SK-N-SH treated with all-trans-retinoic acid at 6 μM for 48 hours (cell line): ENCODE data around the gene NPAS3.

Experiments
- CSDC2 ChIP-seq: fragments of 250-450 bp; sonication (Bioruptor Pico); IDR thresholded peaks from 2 replicates; pipeline ENCODE4 v1.5.0; 2020; ENCODE audit warnings: mild to moderate bottlenecking, moderate library complexity
- ESRRG ChIP-seq: fragments of 250-450 bp; sonication (Bioruptor Pico); IDR thresholded peaks from 2 replicates; pipeline ENCODE4 v1.6.1; 2021; ENCODE audit warnings: mild to moderate bottlenecking
- ISL1 ChIP-seq: fragments of 250-450 bp; sonication (Bioruptor Pico); IDR thresholded peaks from 2 replicates; pipeline ENCODE4 v2.1.2; 2022; ENCODE audit warnings: mild to moderate bottlenecking, moderate library complexity
- RARB ChIP-seq: fragments of 250-450 bp; sonication (Bioruptor Pico); IDR thresholded peaks from 2 replicates; pipeline ENCODE4 v1.8.0; 2021; ENCODE audit warnings: mild to moderate bottlenecking, moderate library complexity
- ZFP3 ChIP-seq: fragments of 250-450 bp; sonication (Bioruptor Pico); IDR thresholded peaks from 2 replicates; pipeline ENCODE4 v1.5.0; 2020; ENCODE audit warnings: mild to moderate bottlenecking, moderate library complexity
- TF ChIP-seq, protein P1 (sequence below): fragments of 250-450 bp; sonication (Bioruptor Pico); IDR thresholded peaks from 2 replicates; pipeline ENCODE4 v1.8.0; 2020; ENCODE audit warnings: mild to moderate bottlenecking, moderate library complexity, borderline replicate concordance

DNA sequence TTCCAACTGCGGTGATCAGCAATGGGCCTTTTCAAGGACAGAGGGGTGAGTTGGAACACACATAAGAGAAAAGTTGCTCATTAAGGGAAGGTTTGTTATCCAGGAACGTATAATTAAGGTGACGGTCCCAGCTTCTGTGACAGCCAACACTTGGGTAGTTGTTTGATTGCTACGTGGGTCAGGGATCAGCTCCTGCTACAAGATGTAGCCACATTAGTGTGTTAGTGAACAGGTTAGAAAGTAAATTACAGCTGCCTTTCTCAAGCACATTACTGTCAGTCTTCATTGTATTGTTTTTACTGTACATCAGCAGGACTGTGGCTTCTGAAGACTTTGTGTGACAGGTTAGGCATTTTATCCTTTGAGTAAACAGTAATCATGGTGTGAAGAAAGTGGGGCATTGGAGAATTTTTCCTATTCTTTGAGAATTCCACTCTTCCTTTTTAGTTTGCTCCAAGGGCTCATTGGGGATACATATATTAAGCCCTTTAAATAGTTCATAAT lies 781.7 kb downstream of the NPAS3 start:
- TF ChIP-seq ESRRG (CRISPR knock-in tag) (no peak), RARB (CRISPR knock-in tag) (no peak), CSDC2 (CRISPR knock-in tag) (no peak), ISL1 (no peak), ZFP3 (CRISPR knock-in tag) (no peak)
- TF ChIP-seq, protein P1, sequence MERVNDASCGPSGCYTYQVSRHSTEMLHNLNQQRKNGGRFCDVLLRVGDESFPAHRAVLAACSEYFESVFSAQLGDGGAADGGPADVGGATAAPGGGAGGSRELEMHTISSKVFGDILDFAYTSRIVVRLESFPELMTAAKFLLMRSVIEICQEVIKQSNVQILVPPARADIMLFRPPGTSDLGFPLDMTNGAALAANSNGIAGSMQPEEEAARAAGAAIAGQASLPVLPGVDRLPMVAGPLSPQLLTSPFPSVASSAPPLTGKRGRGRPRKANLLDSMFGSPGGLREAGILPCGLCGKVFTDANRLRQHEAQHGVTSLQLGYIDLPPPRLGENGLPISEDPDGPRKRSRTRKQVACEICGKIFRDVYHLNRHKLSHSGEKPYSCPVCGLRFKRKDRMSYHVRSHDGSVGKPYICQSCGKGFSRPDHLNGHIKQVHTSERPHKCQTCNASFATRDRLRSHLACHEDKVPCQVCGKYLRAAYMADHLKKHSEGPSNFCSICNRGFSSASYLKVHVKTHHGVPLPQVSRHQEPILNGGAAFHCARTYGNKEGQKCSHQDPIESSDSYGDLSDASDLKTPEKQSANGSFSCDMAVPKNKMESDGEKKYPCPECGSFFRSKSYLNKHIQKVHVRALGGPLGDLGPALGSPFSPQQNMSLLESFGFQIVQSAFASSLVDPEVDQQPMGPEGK (CRISPR knock-in tag), result no peak
